OCI-LY1 (cell line): ENCODE measurements around the gene NAPEPLD.

Source experiments
- H2AFZ ChIP-seq: fragments of 200-600 bp; sonication (generic), shearing (Covaris generic); 2 replicates; pipeline ENCODE4 v1.6.0; 2014; ENCODE audit warnings: antibody characterized with exemption, mild to moderate bottlenecking, low read length
- H3F3A ChIP-seq: fragments of 200-600 bp; sonication (generic), shearing (Covaris generic); 2 replicates; pipeline ENCODE4 v1.6.0; 2014; ENCODE audit warnings: mild to moderate bottlenecking, antibody characterized with exemption, low read length, moderate library complexity; ENCODE audit not compliant: insufficient read depth
- H3K27ac ChIP-seq: fragments of 200-600 bp; sonication (generic); 2 replicates; pipeline ENCODE4 v1.5.1; 2014; ENCODE audit warnings: low read length, mixed run types, mild to moderate bottlenecking, low read depth; ENCODE audit not compliant: poor library complexity, severe bottlenecking
- H3K27me3 ChIP-seq: fragments of 200-600 bp; sonication (generic); 2 replicates; pipeline ENCODE4 v1.6.0; 2014; ENCODE audit warnings: antibody characterized with exemption, mild to moderate bottlenecking, low read length, moderate library complexity; ENCODE audit not compliant: insufficient read depth
- H3K36me3 ChIP-seq: fragments of 200-600 bp; sonication (generic); 2 replicates; pipeline ENCODE4 v1.6.1; 2014; ENCODE audit warnings: mild to moderate bottlenecking, antibody characterized with exemption, low read length, moderate library complexity, mixed read lengths; ENCODE audit not compliant: insufficient read depth
- H3K4me1 ChIP-seq: fragments of 200-600 bp; sonication (generic); 2 replicates; pipeline ENCODE4 v1.5.1; 2014; ENCODE audit warnings: mild to moderate bottlenecking, low read length, moderate library complexity; ENCODE audit not compliant: insufficient read depth, severe bottlenecking
- H3K4me2 ChIP-seq: fragments of 200-600 bp; sonication (generic), shearing (Covaris generic); 2 replicates; pipeline ENCODE4 v1.6.1; 2014; ENCODE audit warnings: low read length
- H3K4me3 ChIP-seq: fragments of 200-600 bp; sonication (generic); 2 replicates; pipeline ENCODE4 v1.5.1; 2014; ENCODE audit warnings: low read length, low read depth, mild to moderate bottlenecking, mixed read lengths; ENCODE audit not compliant: poor library complexity, severe bottlenecking
- H3K79me2 ChIP-seq: fragments of 200-600 bp; shearing (Covaris generic); 2 replicates; pipeline ENCODE4 v1.6.1; 2016; ENCODE audit warnings: mixed run types, low read length, mixed read lengths; ENCODE audit not compliant: insufficient read depth
- H3K9ac ChIP-seq: fragments of 200-600 bp; sonication (generic), shearing (Covaris generic); 2 replicates; pipeline ENCODE4 v1.6.1; 2014; ENCODE audit warnings: mild to moderate bottlenecking, low read length, mixed read lengths
- H3K9me2 ChIP-seq: fragments of 200-600 bp; sonication (generic), shearing (Covaris generic); 2 replicates; pipeline ENCODE4 v1.6.1; 2014; ENCODE audit warnings: low read depth, mild to moderate bottlenecking, low read length, mixed read lengths
- H3K9me3 ChIP-seq: fragments of 200-600 bp; shearing (Covaris generic); 2 replicates; pipeline ENCODE4 v1.6.1; 2014; ENCODE audit warnings: low read length, mixed read lengths
- H4K20me1 ChIP-seq: fragments of 200-600 bp; sonication (generic), shearing (Covaris generic); 2 replicates; pipeline ENCODE4 v1.6.0; 2016; ENCODE audit warnings: mild to moderate bottlenecking, low read length; ENCODE audit not compliant: insufficient read depth
- EZH2 ChIP-seq: fragments of 200-600 bp; sonication (generic), shearing (Covaris generic); IDR thresholded peaks from 2 replicates; pipeline ENCODE4 v1.8.0; 2017; ENCODE audit warnings: borderline replicate concordance, mixed run types, mild to moderate bottlenecking, antibody characterized with exemption, low read length, moderate library complexity, mixed read lengths
- TF ChIP-seq, protein P1 (sequence below): fragments of 200-600 bp; sonication (generic), shearing (Covaris generic); IDR thresholded peaks from 2 replicates; pipeline ENCODE4 v1.5.1; 2017; ENCODE audit warnings: mild to moderate bottlenecking, antibody characterized with exemption, low read length, moderate library complexity, mixed read lengths

The NAPEPLD gene

DNA sequence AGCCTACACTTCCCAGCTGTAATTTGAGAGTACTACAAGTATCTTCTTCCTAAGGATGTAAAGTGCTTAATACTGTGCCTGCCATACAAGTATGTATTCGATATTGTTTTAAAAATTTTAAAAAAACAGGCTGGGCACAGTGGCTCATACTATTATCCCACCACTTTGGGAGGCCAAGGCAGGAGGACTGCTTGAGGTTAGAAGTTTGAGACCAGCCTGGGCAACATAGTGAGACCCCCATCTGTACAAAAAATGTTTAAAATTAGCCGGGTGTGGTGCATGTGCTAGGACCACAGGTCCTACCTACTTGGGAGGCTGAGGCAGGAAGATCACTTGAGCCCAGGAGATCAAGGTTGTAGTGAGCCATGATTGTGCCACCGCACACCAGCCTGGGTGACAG, 65.7 kb downstream of the NAPEPLD start:
- H3K79me2 ChIP-seq, result peaks cover 6% of the 10 kb centered on the region
- no peaks in the 10 kb centered on the region for H3K4me1 ChIP-seq
- H3K36me3 ChIP-seq, result peaks cover 54% of the 10 kb centered on the region
- no peaks in the 10 kb centered on the region for H3K9me2 ChIP-seq
- H3K9ac ChIP-seq, result no peak overlapping the region
- H3K4me3 ChIP-seq, result no peak overlapping the region
- no peaks in the 10 kb centered on the region for H4K20me1 ChIP-seq
- H3K9me3 ChIP-seq, result no peaks in the 10 kb centered on the region
- H2AFZ ChIP-seq, result no peak overlapping the region
- no peaks in the 10 kb centered on the region for H3F3A ChIP-seq
- no peak overlapping the region for H3K4me2 ChIP-seq
- H3K27me3 ChIP-seq, result no peaks in the 10 kb centered on the region
- TF ChIP-seq, protein P1, sequence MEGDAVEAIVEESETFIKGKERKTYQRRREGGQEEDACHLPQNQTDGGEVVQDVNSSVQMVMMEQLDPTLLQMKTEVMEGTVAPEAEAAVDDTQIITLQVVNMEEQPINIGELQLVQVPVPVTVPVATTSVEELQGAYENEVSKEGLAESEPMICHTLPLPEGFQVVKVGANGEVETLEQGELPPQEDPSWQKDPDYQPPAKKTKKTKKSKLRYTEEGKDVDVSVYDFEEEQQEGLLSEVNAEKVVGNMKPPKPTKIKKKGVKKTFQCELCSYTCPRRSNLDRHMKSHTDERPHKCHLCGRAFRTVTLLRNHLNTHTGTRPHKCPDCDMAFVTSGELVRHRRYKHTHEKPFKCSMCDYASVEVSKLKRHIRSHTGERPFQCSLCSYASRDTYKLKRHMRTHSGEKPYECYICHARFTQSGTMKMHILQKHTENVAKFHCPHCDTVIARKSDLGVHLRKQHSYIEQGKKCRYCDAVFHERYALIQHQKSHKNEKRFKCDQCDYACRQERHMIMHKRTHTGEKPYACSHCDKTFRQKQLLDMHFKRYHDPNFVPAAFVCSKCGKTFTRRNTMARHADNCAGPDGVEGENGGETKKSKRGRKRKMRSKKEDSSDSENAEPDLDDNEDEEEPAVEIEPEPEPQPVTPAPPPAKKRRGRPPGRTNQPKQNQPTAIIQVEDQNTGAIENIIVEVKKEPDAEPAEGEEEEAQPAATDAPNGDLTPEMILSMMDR, result no peak
- TF ChIP-seq EZH2, result no peak
- no peak overlapping the region for H3K27ac ChIP-seq

DNA sequence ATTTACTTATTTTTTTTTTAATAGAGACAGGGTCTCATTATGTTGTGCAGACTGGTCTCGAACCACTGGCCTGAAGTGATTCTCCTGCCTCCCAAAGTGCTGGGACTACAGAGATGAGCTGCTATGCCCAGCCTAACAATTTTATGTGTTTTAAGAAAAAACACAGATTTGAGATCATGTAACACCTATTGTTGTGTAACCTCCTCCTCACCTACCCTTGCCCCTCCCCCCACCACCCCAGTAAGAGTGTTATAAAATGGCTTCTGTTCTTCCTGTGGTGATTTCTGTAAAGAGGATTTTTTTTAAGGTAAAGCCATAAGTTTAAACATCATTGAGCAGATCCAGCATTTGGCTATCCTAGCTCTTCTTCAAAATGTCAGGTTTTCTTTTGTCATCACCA, 66.4 kb downstream of the NAPEPLD start:
- H3K4me2 ChIP-seq, result no peak overlapping the region
- TF ChIP-seq EZH2, result no peak
- TF ChIP-seq, protein P1, result no peak
- no peaks in the 10 kb centered on the region for H3K9me3 ChIP-seq
- H3K27ac ChIP-seq, result no peak overlapping the region
- H3K9ac ChIP-seq, result no peak overlapping the region
- H3K36me3 ChIP-seq, result peaks cover 54% of the 10 kb centered on the region; the same call in 1 of the 2 replicates
- H3K4me3 ChIP-seq, result no peak overlapping the region
- H3K4me1 ChIP-seq, result no peaks in the 10 kb centered on the region
- no peak overlapping the region for H2AFZ ChIP-seq
- H3K79me2 ChIP-seq, result peaks cover 8% of the 10 kb centered on the region
- no peaks in the 10 kb centered on the region for H3K27me3 ChIP-seq
- H3K9me2 ChIP-seq, result no peaks in the 10 kb centered on the region
- no peaks in the 10 kb centered on the region for H4K20me1 ChIP-seq
- no peaks in the 10 kb centered on the region for H3F3A ChIP-seq

DNA sequence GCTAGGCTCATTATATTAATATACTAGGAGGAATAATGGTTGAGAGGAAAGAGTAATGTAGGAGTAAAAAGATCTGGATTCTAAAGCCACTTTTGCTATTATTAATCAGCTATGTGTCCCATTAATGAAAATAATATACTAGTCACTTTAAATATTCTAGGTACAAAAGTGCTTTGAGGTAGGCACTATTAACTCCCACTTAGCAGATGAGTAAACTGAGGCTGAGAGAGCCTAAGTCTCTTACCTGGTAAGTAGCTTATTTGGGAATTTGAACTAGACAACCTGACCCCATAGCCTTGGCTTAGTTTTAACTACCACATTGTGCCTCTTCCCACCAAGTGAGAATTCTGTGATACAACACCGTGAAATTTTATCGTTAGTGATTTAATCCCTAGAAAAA, 68.0 kb downstream of the NAPEPLD start:
- TF ChIP-seq, protein P1, result no peak
- no peak for TF ChIP-seq EZH2
- H3K4me1 ChIP-seq, result peaks cover 13% of the 10 kb centered on the region
- H3K9ac ChIP-seq, result no peak overlapping the region
- no peaks in the 10 kb centered on the region for H3F3A ChIP-seq
- H3K4me2 ChIP-seq, result no peak overlapping the region
- no peak overlapping the region for H2AFZ ChIP-seq
- no peaks in the 10 kb centered on the region for H3K9me3 ChIP-seq
- peaks cover 42% of the 10 kb centered on the region; the same call in 1 of the 2 replicates for H3K36me3 ChIP-seq
- H3K27ac ChIP-seq, result no peak overlapping the region
- peaks cover 15% of the 10 kb centered on the region for H3K79me2 ChIP-seq
- H4K20me1 ChIP-seq, result no peaks in the 10 kb centered on the region
- H3K4me3 ChIP-seq, result no peak overlapping the region
- no peaks in the 10 kb centered on the region for H3K9me2 ChIP-seq
- no peaks in the 10 kb centered on the region for H3K27me3 ChIP-seq
